Activated CD4-positive, alpha-beta T cell treated with anti-CD3 and anti-CD28 coated beads, Interleukin-2, amount 10 ng/mL, durations not matched to agents 24 days and 14 days (primary cell): ENCODE data around the gene ANKRD6. TPM values are rescaled to one million over a fixed set of nuclear protein-coding genes. Genes with fewer than 3 reads are reported as not detected.

Experiments
- DNase-seq: peaks from one replicate; pipeline ENCODE4 v3.0.0; 2022
- H3K27ac Mint-ChIP-seq: one replicate; pipeline ENCODE4 v1.8.0; 2022; ENCODE audit warnings: mild to moderate bottlenecking, mixed read lengths
- H3K27me3 Mint-ChIP-seq: one replicate; pipeline ENCODE4 v1.8.0; 2022; ENCODE audit warnings: mixed read lengths
- H3K36me3 Mint-ChIP-seq: one replicate; pipeline ENCODE4 v1.8.0; 2022; ENCODE audit warnings: low read depth, mild to moderate bottlenecking, mixed read lengths
- H3K4me1 Mint-ChIP-seq: one replicate; pipeline ENCODE4 v1.8.0; 2021; ENCODE audit warnings: mixed read lengths
- H3K4me3 Mint-ChIP-seq: one replicate; pipeline ENCODE4 v1.8.0; 2022; ENCODE audit warnings: mild to moderate bottlenecking, moderate library complexity, mixed read lengths
- H3K9me3 Mint-ChIP-seq: one replicate; pipeline ENCODE4 v1.8.0; 2021; ENCODE audit warnings: mixed read lengths
- intact Hi-C: fragments of 100-400 bp; cut with micrococcal nuclease; formaldehyde crosslinking; loops from one replicate; pipeline ENCODE4 v1.15.1; 2023
- total RNA-seq: library from RNA; stranded (reverse); gene quantifications from 2 replicates; pipeline ENCODE4 v1.2.3, GENCODE V29; 2022

ANKRD6 gene
- total RNA-seq, 1 donor from 2014 or later, result 2.8 TPM

DNA sequence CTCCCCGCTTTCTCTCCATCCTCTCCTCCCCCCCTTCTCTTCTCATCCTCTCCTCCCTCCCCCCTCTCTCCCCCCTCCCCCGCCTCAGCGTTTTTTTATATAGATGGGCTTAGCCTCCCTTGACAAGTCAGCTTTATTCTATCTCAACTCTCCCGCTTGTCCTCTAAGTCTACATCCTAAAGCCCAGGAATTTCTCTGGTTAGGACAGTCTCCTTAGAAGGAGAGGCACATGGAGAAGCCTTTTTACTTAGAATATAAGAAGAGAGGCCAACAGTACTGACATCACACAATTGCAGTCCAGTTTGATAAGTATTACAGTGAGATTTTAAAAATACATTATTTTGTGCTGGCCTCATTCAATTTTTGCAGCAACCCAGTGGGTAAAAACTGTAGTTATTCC is 122.1 kb downstream of the ANKRD6 start:
- intact Hi-C loops, result no loop called here
- H3K27me3 Mint-ChIP-seq, result peaks cover 19% of the 10 kb centered on the region
- no peaks in the 10 kb centered on the region for H3K36me3 Mint-ChIP-seq
- H3K4me3 Mint-ChIP-seq, result no peak overlapping the region
- no peaks in the 10 kb centered on the region for H3K9me3 Mint-ChIP-seq
- H3K27ac Mint-ChIP-seq, result no peak overlapping the region
- no peak for DNase-seq
- H3K4me1 Mint-ChIP-seq, result no peaks in the 10 kb centered on the region

GRCh38 chr6:89555806-89556205 is 122.9 kb downstream of the ANKRD6 start:
- H3K27ac Mint-ChIP-seq, result no peak overlapping the region
- no peak overlapping the region for H3K4me3 Mint-ChIP-seq
- H3K36me3 Mint-ChIP-seq, result no peaks in the 10 kb centered on the region
- no peaks in the 10 kb centered on the region for H3K4me1 Mint-ChIP-seq
- H3K27me3 Mint-ChIP-seq, result peaks cover 17% of the 10 kb centered on the region
- no peaks in the 10 kb centered on the region for H3K9me3 Mint-ChIP-seq
- intact Hi-C loops, result no loop called here
- no peak for DNase-seq

- Mint-ChIP-seq H3K27me3 (peaks cover 18% of the 10 kb centered on the region), H3K4me1 (no peaks in the 10 kb centered on the region), H3K4me3 (no peak overlapping the region), H3K9me3 (no peaks in the 10 kb centered on the region), H3K36me3 (no peaks in the 10 kb centered on the region), H3K27ac (no peak overlapping the region)
- intact Hi-C loops, result no loop called here
- no peak for DNase-seq
These were observed 126.5 kb downstream of the ANKRD6 start for GRCh38 chr6:89559487-89559886.

- no peaks in the 10 kb centered on the region for H3K36me3 Mint-ChIP-seq
- no peak overlapping the region for H3K27ac Mint-ChIP-seq
- intact Hi-C loops, result no loop called here
- no peaks in the 10 kb centered on the region for H3K9me3 Mint-ChIP-seq
- H3K27me3 Mint-ChIP-seq, result peaks cover 11% of the 10 kb centered on the region
- no peaks in the 10 kb centered on the region for H3K4me1 Mint-ChIP-seq
- DNase-seq, result no peak
- H3K4me3 Mint-ChIP-seq, result no peak overlapping the region
These were observed 129.4 kb downstream of the ANKRD6 start for GRCh38 chr6:89562093-89562973.

GRCh38 chr6:89563866-89564265 is 130.9 kb downstream of the ANKRD6 start:
- Mint-ChIP-seq H3K27ac (no peak overlapping the region), H3K4me3 (no peak overlapping the region), H3K9me3 (no peaks in the 10 kb centered on the region), H3K27me3 (peaks cover 8% of the 10 kb centered on the region), H3K36me3 (no peaks in the 10 kb centered on the region), H3K4me1 (no peaks in the 10 kb centered on the region)
- no peak for DNase-seq
- intact Hi-C loops, result no loop called here

DNA sequence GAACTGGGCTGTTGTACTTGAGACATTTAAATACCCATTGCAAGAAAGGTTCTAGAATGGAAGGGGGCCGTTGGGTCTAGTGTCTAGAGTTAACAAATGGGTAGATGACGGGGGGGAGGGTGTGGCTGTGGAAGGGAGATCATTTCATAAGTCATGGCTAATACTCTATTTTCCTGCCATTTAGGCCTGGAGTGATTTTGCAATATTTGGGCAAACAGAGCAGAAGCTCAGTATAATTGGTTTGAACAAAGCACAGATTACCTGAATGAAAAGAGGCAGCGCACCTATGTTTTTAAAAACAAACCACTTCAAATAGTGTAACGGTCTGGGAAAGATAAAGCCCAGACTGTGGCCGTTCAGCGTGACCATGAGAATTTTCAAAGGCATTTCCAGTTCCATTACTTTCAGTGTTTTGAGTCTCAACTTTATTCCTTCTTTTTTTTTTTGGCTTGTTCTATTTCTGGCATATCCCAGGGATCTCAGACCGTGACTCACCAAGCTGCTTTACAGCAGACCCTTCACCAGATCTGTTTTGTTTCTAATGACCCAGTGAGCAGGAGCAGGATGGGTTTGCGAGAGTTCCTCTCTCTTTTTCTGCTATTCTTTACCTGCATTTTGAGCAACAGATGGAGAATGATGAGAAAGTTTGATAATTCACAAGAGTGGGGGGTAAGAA is 131.9 kb downstream of the ANKRD6 start:
- intact Hi-C loops, result no loop called here
- no peaks in the 10 kb centered on the region for H3K36me3 Mint-ChIP-seq
- no peak for DNase-seq
- no peak overlapping the region for H3K4me3 Mint-ChIP-seq
- no peaks in the 10 kb centered on the region for H3K4me1 Mint-ChIP-seq
- H3K27ac Mint-ChIP-seq, result no peak overlapping the region
- H3K27me3 Mint-ChIP-seq, result peaks cover 6% of the 10 kb centered on the region
- H3K9me3 Mint-ChIP-seq, result no peaks in the 10 kb centered on the region

DNA sequence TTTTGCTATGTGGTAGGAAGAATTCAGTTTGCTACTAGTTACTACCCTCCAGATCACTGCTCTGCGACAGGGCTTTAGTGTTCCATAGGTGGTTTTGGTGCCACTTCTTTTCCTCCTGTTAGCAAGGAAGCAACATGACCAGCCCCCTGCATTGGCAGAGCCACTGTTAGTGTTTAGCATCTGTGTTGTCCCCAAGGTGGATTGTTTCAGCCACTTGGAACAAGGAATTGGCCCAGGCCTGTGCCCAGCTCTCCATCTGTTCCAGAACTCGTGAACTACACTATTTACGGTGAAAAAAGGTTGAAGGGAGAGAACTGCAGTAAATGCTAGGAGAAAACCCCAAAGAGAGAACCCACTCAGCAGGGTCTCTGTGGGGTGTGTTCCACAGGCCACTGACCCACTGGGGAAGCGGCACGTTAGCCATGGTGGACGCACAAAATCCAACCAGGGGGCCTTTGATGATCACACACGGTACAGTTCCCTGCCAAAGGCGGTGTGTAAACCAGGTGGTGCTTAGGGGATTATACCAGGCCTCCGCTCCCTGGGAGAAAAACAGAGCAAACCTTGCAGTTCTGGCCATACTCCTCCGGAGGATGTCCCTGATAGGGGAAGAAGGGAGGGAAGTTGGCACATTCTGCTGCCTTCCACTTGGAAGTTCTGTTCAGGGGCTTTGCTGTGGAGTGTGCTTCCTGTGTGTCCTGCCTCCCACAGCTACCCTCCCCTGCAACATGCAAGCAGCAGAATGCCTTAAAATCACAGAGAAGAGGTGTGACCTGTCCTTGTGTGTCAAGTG is 133.3 kb downstream of the ANKRD6 start:
- Mint-ChIP-seq H3K9me3 (no peaks in the 10 kb centered on the region), H3K27me3 (peaks cover 8% of the 10 kb centered on the region), H3K27ac (no peak overlapping the region), H3K4me1 (no peaks in the 10 kb centered on the region), H3K36me3 (no peaks in the 10 kb centered on the region), H3K4me3 (no peak overlapping the region)
- DNase-seq, result no peak
- intact Hi-C loops, result no loop called here

GRCh38 chr6:89566930-89567629 is 134.1 kb downstream of the ANKRD6 start:
- H3K27me3 Mint-ChIP-seq, result peaks cover 9% of the 10 kb centered on the region

GRCh38 chr6:89567630-89568390 is 134.9 kb downstream of the ANKRD6 start:
- no peak for DNase-seq
- H3K4me3 Mint-ChIP-seq, result no peak overlapping the region
- no peaks in the 10 kb centered on the region for H3K9me3 Mint-ChIP-seq
- intact Hi-C loops, result no loop called here
- no peak overlapping the region for H3K27ac Mint-ChIP-seq
- H3K36me3 Mint-ChIP-seq, result no peaks in the 10 kb centered on the region
- peaks cover 9% of the 10 kb centered on the region for H3K27me3 Mint-ChIP-seq
- H3K4me1 Mint-ChIP-seq, result no peaks in the 10 kb centered on the region

More at GRCh38 chr6:89566930-89567629, 134.1 kb downstream of the ANKRD6 start:
- Mint-ChIP-seq H3K36me3 (no peaks in the 10 kb centered on the region), H3K9me3 (no peaks in the 10 kb centered on the region), H3K4me3 (no peak overlapping the region), H3K27ac (no peak overlapping the region), H3K4me1 (no peaks in the 10 kb centered on the region)
- intact Hi-C loops, result no loop called here
- DNase-seq, result no peak

DNA sequence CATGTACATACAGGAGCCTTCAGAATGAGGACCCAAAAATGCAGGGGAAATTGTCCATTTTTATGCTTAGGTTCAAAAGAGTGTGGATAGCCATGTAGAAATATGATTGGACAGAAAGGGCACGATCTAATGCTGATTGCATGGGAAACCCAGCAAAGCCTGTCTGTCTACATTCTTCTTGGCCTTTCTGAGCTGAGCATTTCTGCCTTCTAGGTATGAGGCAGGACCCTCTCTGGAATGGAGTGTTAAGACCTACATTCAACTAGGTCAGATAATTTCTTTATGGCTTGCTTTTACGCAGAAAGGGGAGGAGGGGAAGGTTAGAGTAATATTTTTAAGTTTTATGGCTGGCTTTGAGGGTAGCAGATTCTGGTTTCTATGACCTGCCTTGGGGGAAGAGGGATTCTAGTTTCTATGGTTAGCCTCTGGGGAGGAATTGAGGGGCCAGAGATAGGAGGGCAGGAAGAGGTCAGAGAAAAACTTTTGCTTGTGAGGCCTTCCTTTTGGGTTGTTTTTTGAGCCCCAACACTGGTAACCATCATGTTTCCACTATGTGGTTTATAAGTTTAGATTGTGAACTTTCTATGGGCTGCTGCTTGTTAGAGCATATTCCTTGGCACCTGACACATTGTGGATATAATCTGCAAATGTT is 142.1 kb downstream of the ANKRD6 start:
- H3K36me3 Mint-ChIP-seq, result no peaks in the 10 kb centered on the region
- intact Hi-C loops, result no loop called here
- peaks cover 7% of the 10 kb centered on the region for H3K4me1 Mint-ChIP-seq
- H3K27me3 Mint-ChIP-seq, result peaks cover 9% of the 10 kb centered on the region
- H3K27ac Mint-ChIP-seq, result peak overlapping the region; percentile 22
- no peaks in the 10 kb centered on the region for H3K9me3 Mint-ChIP-seq
- no peak for DNase-seq
- H3K4me3 Mint-ChIP-seq, result no peak overlapping the region

- Mint-ChIP-seq H3K36me3 (no peaks in the 10 kb centered on the region), H3K9me3 (no peaks in the 10 kb centered on the region), H3K4me1 (peaks cover 7% of the 10 kb centered on the region), H3K27ac (no peak overlapping the region), H3K27me3 (peaks cover 7% of the 10 kb centered on the region), H3K4me3 (no peak overlapping the region)
- no peak for DNase-seq
- intact Hi-C loops, result no loop called here
These were observed 142.6 kb downstream of the ANKRD6 start for GRCh38 chr6:89575562-89575960.

GRCh38 chr6:89580997-89581666 is 148.2 kb downstream of the ANKRD6 start:
- no peak overlapping the region for H3K4me3 Mint-ChIP-seq
- peaks cover 2% of the 10 kb centered on the region for H3K4me1 Mint-ChIP-seq
- H3K27ac Mint-ChIP-seq, result no peak overlapping the region
- no peaks in the 10 kb centered on the region for H3K9me3 Mint-ChIP-seq
- no peak for DNase-seq
- intact Hi-C loops, result no loop called here
- H3K27me3 Mint-ChIP-seq, result peaks cover 11% of the 10 kb centered on the region
- no peaks in the 10 kb centered on the region for H3K36me3 Mint-ChIP-seq
